H1 (cell line): Measurements from ENCODE around the gene METTL8. TPM values are rescaled to one million over a fixed set of nuclear protein-coding genes. Genes with fewer than 3 reads are reported as not detected.

Experiments used
- CHD7 ChIP-seq: fragments of 300-600 bp; sonication (generic); IDR thresholded peaks from 2 replicates; pipeline ENCODE4 v1.7.1; 2012; ENCODE audit warnings: low read length, moderate library complexity, mild to moderate bottlenecking, inconsistent platforms; ENCODE audit not compliant: insufficient replicate concordance
- POLR2AphosphoS5 ChIP-seq: IDR thresholded peaks from 2 replicates; pipeline ENCODE4 v1.6.1; 2011; ENCODE audit warnings: low read depth, low read length
- SIN3A ChIP-seq, 2 experiments: IDR thresholded peaks in 1 of 2; conservative IDR thresholded peaks in 1 of 2; 2 replicates each; pipeline ENCODE4 v1.6.1; 2011 to 2012; ENCODE audit warnings: low read length in 2 of 2, improper control_type of control experiment in 1 of 2, low read depth in 1 of 2, mild to moderate bottlenecking in 1 of 2
- polyA plus RNA-seq, 7 experiments: library from polyadenylated mRNA; depleted of rRNA in 3 of 7; stranded (reverse) in 5 of 7; unstranded in 2 of 7; fragments of >200 nt in 5 of 7; fragments of 200-250 nt in 2 of 7; gene quantifications; 1 replicate in 5 of 7; 2 replicates in 1 of 7; 4 replicates in 1 of 7; pipeline versions ENCODE4 v1.2.1 to v1.2.3, GENCODE V29; 2011 to 2013; ENCODE audit warnings: missing spikeins in 2 of 7, mixed read lengths in 2 of 7
- total RNA-seq: library from RNA; stranded (reverse); fragmentation: NEBNext Ultra II Directional; extraction: Animal tissue kit (Norgen Biotek cat#: 25700); gene quantifications from 2 replicates; pipeline ENCODE4 v1.2.1, GENCODE V29; 2021

METTL8 gene
- total and polyA plus RNA-seq, 2 of the 8 experiments (the other 6 are each of a cell fraction or from before 2014, with no cell fraction given) = 17.6 to 79.7 TPM

GRCh38 chr2:171287036-171287571 lies 146.7 kb downstream of the METTL8 start (continued):
- no peak for TF ChIP-seq CHD7
- TF ChIP-seq SIN3A (conservative IDR thresholded peaks at IDR 0.05 in 1 of 2, IDR thresholded peaks at IDR 0.05 in 1 of 2; ENCODE audit: low read depth in 1 of 2, low read length in 2 of 2) = no peak
- no peak for TF ChIP-seq POLR2AphosphoS5
